Measurements from ENCODE around the gene TMEM143.

Gene TMEM143

GRCh38 chr19:48361912-48362311 lies 1.8 kb downstream of the TMEM143 start:
- DNase-seq (ENCODE audit: insufficient read length, low spot score) (no peak), FAIRE-seq (no peak)

GRCh38 chr19:48359123-48359522 lies 4.6 kb downstream of the TMEM143 start:
- FAIRE-seq: no peak
- no peak for DNase-seq (ENCODE audit: insufficient read length, low spot score)

GRCh38 chr19:48355365-48355954 lies 8.3 kb downstream of the TMEM143 start:
- DNase-seq (ENCODE audit: insufficient read length, low spot score): no peak
- no peak for FAIRE-seq

- FAIRE-seq (no peak), DNase-seq (ENCODE audit: insufficient read length, low spot score) (no peak)
Observed at GRCh38 chr19:48354332-48354992, 9.3 kb downstream of the TMEM143 start.

- no peak for FAIRE-seq
- no peak for DNase-seq (ENCODE audit: insufficient read length, low spot score)
Observed at GRCh38 chr19:48353677-48354076, 10.1 kb downstream of the TMEM143 start.

GRCh38 chr19:48351341-48351752 lies 12.4 kb downstream of the TMEM143 start:
- DNase-seq (ENCODE audit: insufficient read length, low spot score): peak; percentile 72
- peak; percentile 61 for FAIRE-seq

- no peak for DNase-seq (ENCODE audit: insufficient read length, low spot score)
- no peak for FAIRE-seq
Observed at GRCh38 chr19:48350856-48351255, 12.9 kb downstream of the TMEM143 start.

- no peak for DNase-seq (ENCODE audit: insufficient read length, low spot score)
- no peak for FAIRE-seq
Observed at GRCh38 chr19:48348737-48349136, 15.0 kb downstream of the TMEM143 start.

GRCh38 chr19:48348045-48348444 lies 15.7 kb downstream of the TMEM143 start:
- DNase-seq (ENCODE audit: insufficient read length, low spot score): no peak
- FAIRE-seq: no peak

GRCh38 chr19:48346191-48346590 lies 17.5 kb downstream of the TMEM143 start:
- FAIRE-seq (no peak), DNase-seq (ENCODE audit: insufficient read length, low spot score) (no peak)

GRCh38 chr19:48344892-48345291 lies 18.8 kb downstream of the TMEM143 start:
- no peak for FAIRE-seq
- DNase-seq (ENCODE audit: insufficient read length, low spot score): no peak

GRCh38 chr19:48342841-48343540 lies 20.7 kb downstream of the TMEM143 start:
- DNase-seq (ENCODE audit: insufficient read length, low spot score): no peak
- FAIRE-seq: no peak

GRCh38 chr19:48342414-48342738 lies 21.4 kb downstream of the TMEM143 start:
- no peak for FAIRE-seq
- DNase-seq (ENCODE audit: insufficient read length, low spot score): no peak

- FAIRE-seq: no peak
- DNase-seq (ENCODE audit: insufficient read length, low spot score): no peak
Observed at GRCh38 chr19:48341515-48342413, 22.0 kb downstream of the TMEM143 start.

GRCh38 chr19:48340995-48341394 lies 22.7 kb downstream of the TMEM143 start:
- FAIRE-seq (no peak), DNase-seq (ENCODE audit: insufficient read length, low spot score) (no peak)

GRCh38 chr19:48338802-48339503 lies 24.8 kb downstream of the TMEM143 start:
- no peak for DNase-seq (ENCODE audit: insufficient read length, low spot score)
- no peak for FAIRE-seq

- DNase-seq (ENCODE audit: insufficient read length, low spot score) (no peak), FAIRE-seq (no peak)
Observed at GRCh38 chr19:48338253-48338755, 25.4 kb downstream of the TMEM143 start.

GRCh38 chr19:48333467-48334384 lies 30.0 kb downstream of the TMEM143 start:
- DNase-seq (ENCODE audit: insufficient read length, low spot score): peak; percentile 92

More at GRCh38 chr19:48333467-48334384, 30.0 kb downstream of the TMEM143 start:
- FAIRE-seq: peak; percentile 81
